ENCODE measurements around the gene METTL13.

Gene METTL13

GRCh38 chr1:171741872-171742576, 39.4 kb upstream of the METTL13 start, which contains the start of gene VAMP4:
Gene VAMP4 (minus strand): TSS chr1:171742065. CDS start chr1:171738414, 3,651 bp downstream.
- TF ChIP-seq CTCF (IDR thresholded peaks at IDR 0.05; ENCODE audit: borderline replicate concordance, insufficient read depth, low read depth, low read length), result no peak
- peak within 1 kb of the TSS; percentile 77 for H3K4me3 ChIP-seq (ENCODE audit: low read depth, low read length)

GRCh38 chr1:171742577-171742922, 38.9 kb upstream of the METTL13 start:
- H3K4me3 ChIP-seq (ENCODE audit: low read depth, low read length), result peak overlapping the region; percentile 77
- no peak for TF ChIP-seq CTCF (IDR thresholded peaks at IDR 0.05; ENCODE audit: borderline replicate concordance, insufficient read depth, low read depth, low read length)

GRCh38 chr1:171743081-171743870, 38.2 kb upstream of the METTL13 start:
- TF ChIP-seq CTCF (IDR thresholded peaks at IDR 0.05; ENCODE audit: borderline replicate concordance, insufficient read depth, low read depth, low read length), result no peak
- peak overlapping the region; percentile 77 for H3K4me3 ChIP-seq (ENCODE audit: low read depth, low read length)

GRCh38 chr1:171744986-171745385, 36.5 kb upstream of the METTL13 start:
- TF ChIP-seq CTCF (IDR thresholded peaks at IDR 0.05; ENCODE audit: borderline replicate concordance, insufficient read depth, low read depth, low read length), result no peak
- H3K4me3 ChIP-seq (ENCODE audit: low read depth, low read length), result no peak overlapping the region

GRCh38 chr1:171748651-171749050, 32.8 kb upstream of the METTL13 start:
- TF ChIP-seq CTCF (IDR thresholded peaks at IDR 0.05; ENCODE audit: borderline replicate concordance, insufficient read depth, low read depth, low read length), result no peak
- H3K4me3 ChIP-seq (ENCODE audit: low read depth, low read length), result no peak overlapping the region

- TF ChIP-seq CTCF (IDR thresholded peaks at IDR 0.05; ENCODE audit: borderline replicate concordance, insufficient read depth, low read depth, low read length), result no peak
- no peak overlapping the region for H3K4me3 ChIP-seq (ENCODE audit: low read depth, low read length)
Observed at GRCh38 chr1:171751221-171751620, 30.2 kb upstream of the METTL13 start.

GRCh38 chr1:171753182-171753581, 28.3 kb upstream of the METTL13 start:
- H3K4me3 ChIP-seq (ENCODE audit: low read depth, low read length), result no peak overlapping the region
- no peak for TF ChIP-seq CTCF (IDR thresholded peaks at IDR 0.05; ENCODE audit: borderline replicate concordance, insufficient read depth, low read depth, low read length)
